Tibial nerve (tissue), 3 donors: Measurements from ENCODE around the gene TPT1.

Source experiments
- CTCF ChIP-seq, 5 experiments: fragments of 200-600 bp in 3 of 5; fragments of 450-650 bp in 2 of 5; sonication (generic) in 3 of 5; IDR thresholded peaks; one replicate each; pipeline ENCODE4 v1.5.1; 2016 to 2019; ENCODE audit warnings: antibody characterized with exemption in 5 of 5, mild to moderate bottlenecking in 3 of 5, moderate library complexity in 2 of 5
- POLR2A ChIP-seq, 2 donors: fragments of 450-650 bp; IDR thresholded peaks; one replicate each; pipeline ENCODE4 v1.6.1; 2017; ENCODE audit warnings: antibody characterized with exemption in 2 of 2, mild to moderate bottlenecking in 2 of 2, moderate library complexity in 2 of 2

- TF ChIP-seq CTCF (IDR thresholded peaks at IDR 0.05) (no peak), POLR2A (IDR thresholded peaks at IDR 0.05) (no peak)
Observed at GRCh38 chr13:45296259-45296658, 44.7 kb downstream of the TPT1 start.
